ENCODE data around the gene CDH4. TPM values are rescaled to one million over a fixed set of nuclear protein-coding genes. Genes with fewer than 3 reads are reported as not detected.

Gene CDH4
- total RNA-seq, 2 donors from 2014 or later = 0.07 to 0.94 TPM

DNA sequence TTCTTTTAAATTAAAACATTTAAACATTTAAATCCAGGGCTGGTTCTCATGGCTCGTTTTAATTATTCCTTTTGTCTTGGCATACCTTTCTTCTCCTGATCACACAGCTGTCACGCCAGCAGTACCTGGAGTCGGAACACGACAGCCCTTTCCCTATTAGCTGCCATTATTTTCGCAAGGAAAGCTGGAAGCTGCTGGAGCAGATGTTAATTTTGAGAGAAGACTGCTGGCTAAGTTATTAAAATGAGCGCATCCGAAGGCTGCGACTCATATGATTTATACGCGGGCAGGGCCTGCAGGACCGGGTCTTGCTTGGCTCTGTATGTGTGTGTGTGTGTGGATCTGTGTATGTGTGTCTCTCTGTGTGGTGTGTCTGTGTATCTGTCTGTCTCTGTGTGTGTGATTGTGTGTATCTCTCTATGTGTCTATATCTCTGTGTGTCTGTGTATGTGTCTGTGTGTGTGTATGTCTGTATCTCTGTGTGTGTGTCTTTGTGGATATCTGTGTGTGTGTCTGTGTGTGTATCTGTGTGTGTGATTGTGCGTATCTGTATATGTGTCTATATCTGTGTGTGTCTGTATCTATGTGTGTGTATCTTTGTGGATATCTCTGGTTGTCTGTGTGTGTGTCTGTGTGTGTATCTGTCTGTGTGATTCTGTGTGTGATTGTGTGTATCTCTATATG is 191.5 kb downstream of the CDH4 start:
- Histone ChIP-seq H3K27me3 (no peaks in the 10 kb centered on the region), H3K36me3 (no peaks in the 10 kb centered on the region)
- TF ChIP-seq, protein P1, sequence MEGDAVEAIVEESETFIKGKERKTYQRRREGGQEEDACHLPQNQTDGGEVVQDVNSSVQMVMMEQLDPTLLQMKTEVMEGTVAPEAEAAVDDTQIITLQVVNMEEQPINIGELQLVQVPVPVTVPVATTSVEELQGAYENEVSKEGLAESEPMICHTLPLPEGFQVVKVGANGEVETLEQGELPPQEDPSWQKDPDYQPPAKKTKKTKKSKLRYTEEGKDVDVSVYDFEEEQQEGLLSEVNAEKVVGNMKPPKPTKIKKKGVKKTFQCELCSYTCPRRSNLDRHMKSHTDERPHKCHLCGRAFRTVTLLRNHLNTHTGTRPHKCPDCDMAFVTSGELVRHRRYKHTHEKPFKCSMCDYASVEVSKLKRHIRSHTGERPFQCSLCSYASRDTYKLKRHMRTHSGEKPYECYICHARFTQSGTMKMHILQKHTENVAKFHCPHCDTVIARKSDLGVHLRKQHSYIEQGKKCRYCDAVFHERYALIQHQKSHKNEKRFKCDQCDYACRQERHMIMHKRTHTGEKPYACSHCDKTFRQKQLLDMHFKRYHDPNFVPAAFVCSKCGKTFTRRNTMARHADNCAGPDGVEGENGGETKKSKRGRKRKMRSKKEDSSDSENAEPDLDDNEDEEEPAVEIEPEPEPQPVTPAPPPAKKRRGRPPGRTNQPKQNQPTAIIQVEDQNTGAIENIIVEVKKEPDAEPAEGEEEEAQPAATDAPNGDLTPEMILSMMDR (IDR thresholded peaks at IDR 0.05) = no peak

DNA sequence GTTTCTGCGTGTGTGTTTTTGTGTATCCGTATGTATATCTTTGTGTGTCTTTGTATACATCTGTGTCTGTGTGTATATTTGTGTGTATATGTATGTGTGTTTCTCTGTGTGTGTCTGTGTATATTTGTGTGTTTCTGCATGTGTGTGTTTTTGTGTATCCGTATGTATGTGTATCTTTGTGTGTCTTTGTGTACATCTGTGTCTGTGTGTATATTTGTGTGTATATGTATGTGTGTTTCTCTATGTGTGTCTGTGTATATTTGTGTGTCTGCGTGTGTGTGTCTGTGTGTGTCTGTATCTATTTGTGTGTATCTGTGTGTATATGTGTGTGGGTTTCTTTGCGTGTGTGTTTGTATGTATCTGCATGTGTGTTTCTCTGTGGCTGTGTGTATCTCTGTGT is 192.6 kb downstream of the CDH4 start:
- Histone ChIP-seq H3K9me3 (no peaks in the 10 kb centered on the region), H3K27ac (no peak overlapping the region), H3K36me3 (no peaks in the 10 kb centered on the region), H3K27me3 (no peaks in the 10 kb centered on the region), H3K4me3 (no peak overlapping the region), H3K4me1 (no peaks in the 10 kb centered on the region)
- TF ChIP-seq, protein P1 (IDR thresholded peaks at IDR 0.05) = no peak
- DNase-seq (ENCODE audit: low spot score) = no peak

More for the DNA sequence above, 191.5 kb downstream of the CDH4 start:
- no peak for DNase-seq (ENCODE audit: low spot score)
- H3K4me3 ChIP-seq = no peak overlapping the region
- H3K4me1 ChIP-seq = no peaks in the 10 kb centered on the region
- no peaks in the 10 kb centered on the region for H3K9me3 ChIP-seq
- H3K27ac ChIP-seq = no peak overlapping the region

DNA sequence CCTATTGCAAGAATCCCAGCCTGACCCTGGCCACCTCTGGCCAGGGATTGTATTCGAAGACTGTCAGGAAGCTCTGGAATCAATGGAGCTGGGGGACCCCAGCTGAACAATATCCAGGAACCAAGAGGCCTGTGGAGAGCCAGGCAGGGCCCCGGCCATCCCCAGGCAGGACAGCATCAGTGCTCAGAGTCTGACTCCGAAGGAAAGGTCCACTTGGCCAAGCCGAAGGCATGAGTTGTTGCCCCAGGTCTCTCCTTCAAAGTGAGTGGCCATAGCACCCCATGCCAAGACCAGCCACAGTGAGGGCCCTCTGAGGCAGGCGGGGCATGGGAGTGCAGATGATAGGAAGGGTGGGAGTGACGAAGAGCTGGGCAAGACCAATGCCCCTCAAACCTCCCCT is 193.1 kb downstream of the CDH4 start:
- Histone ChIP-seq H3K27me3 (no peaks in the 10 kb centered on the region), H3K9me3 (no peaks in the 10 kb centered on the region), H3K36me3 (no peaks in the 10 kb centered on the region), H3K4me1 (no peaks in the 10 kb centered on the region), H3K4me3 (no peak overlapping the region), H3K27ac (no peak overlapping the region)
- DNase-seq (ENCODE audit: low spot score) = no peak
- TF ChIP-seq, protein P1 (IDR thresholded peaks at IDR 0.05) = no peak

DNA sequence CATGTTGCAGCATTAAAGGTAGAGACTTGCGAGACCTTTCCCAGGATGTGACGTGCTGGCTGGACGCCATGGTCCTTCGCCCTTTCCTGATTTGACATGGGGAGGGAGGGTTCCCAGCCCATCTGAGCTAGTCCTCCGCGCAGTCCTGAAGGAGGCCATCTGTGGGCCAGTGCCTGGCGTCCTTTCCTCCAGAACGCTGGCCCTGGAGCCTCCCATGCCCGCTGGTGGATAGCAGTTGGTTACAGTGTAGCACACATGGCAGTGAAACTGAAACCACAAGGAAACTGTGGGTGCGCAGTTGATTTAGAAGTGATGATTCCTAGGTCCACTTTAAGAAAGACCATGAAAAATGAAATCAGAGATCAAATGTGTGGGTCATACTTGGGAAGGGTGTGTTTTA is 193.7 kb downstream of the CDH4 start:
- TF ChIP-seq, protein P1 (IDR thresholded peaks at IDR 0.05) = no peak
- Histone ChIP-seq H3K4me3 (no peak overlapping the region), H3K27me3 (no peaks in the 10 kb centered on the region), H3K9me3 (no peaks in the 10 kb centered on the region), H3K27ac (no peak overlapping the region), H3K4me1 (no peaks in the 10 kb centered on the region), H3K36me3 (no peaks in the 10 kb centered on the region)
- no peak for DNase-seq (ENCODE audit: low spot score)

DNA sequence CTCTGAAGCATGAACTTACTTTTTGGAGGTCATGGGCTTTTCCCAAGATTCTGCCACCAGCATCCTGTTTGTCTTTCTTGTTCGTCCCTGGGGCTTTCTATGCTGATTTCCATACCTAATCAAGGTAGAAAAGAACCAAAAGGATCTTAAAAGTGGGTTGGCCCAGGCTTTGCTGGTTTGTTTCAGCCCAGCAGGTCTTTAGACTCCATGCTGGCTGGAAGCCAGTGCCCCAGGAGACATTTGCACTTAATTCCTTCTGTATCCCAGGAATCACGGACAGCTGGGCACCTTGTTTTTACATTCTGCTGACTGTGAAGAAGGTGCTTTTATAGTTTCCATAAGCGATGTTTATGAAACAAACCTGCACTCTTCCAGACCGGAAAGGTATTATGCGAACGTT is 195.9 kb downstream of the CDH4 start:
- Histone ChIP-seq H3K4me3 (no peak overlapping the region), H3K36me3 (no peaks in the 10 kb centered on the region), H3K4me1 (no peaks in the 10 kb centered on the region), H3K27ac (no peak overlapping the region), H3K27me3 (no peaks in the 10 kb centered on the region), H3K9me3 (no peaks in the 10 kb centered on the region)
- TF ChIP-seq, protein P1 (IDR thresholded peaks at IDR 0.05) = no peak
- DNase-seq (ENCODE audit: low spot score) = no peak

DNA sequence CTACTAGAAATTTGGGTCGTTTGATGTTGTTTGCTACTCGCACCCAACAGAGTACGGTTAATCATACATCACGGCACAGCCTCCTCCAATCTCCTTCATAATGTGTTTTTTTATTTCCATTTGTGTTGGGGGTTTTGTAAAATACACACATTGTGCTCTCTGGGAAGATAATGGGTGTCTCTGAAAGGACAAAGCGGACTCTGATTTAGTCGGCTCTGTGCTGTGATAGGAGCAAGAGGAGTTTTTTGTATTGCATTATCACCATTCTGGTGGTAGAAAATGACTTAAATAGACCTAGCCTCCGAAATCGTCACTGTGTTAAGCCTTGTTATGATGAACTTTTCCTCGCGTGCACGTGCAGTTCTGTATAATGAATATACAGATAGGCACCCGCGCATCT is 196.3 kb downstream of the CDH4 start:
- Histone ChIP-seq H3K27me3 (no peaks in the 10 kb centered on the region), H3K36me3 (no peaks in the 10 kb centered on the region), H3K27ac (no peak overlapping the region), H3K4me1 (no peaks in the 10 kb centered on the region), H3K9me3 (no peaks in the 10 kb centered on the region), H3K4me3 (no peak overlapping the region)
- TF ChIP-seq, protein P1 (IDR thresholded peaks at IDR 0.05) = no peak
- DNase-seq (ENCODE audit: low spot score) = no peak
